Stimulated activated CD4-positive, alpha-beta T cell treated with anti-CD3 and anti-CD28 coated beads, TNF-alpha, amount 100 ng/mL, for 24 hours (primary cell): ENCODE data around the gene MYO18B.

Experiments used
- DNase-seq, 3 experiments: peaks; one replicate each; pipeline ENCODE4 v3.0.0-alpha.2; 2020; ENCODE audit warnings: low read depth in 3 of 3

Gene MYO18B

DNA sequence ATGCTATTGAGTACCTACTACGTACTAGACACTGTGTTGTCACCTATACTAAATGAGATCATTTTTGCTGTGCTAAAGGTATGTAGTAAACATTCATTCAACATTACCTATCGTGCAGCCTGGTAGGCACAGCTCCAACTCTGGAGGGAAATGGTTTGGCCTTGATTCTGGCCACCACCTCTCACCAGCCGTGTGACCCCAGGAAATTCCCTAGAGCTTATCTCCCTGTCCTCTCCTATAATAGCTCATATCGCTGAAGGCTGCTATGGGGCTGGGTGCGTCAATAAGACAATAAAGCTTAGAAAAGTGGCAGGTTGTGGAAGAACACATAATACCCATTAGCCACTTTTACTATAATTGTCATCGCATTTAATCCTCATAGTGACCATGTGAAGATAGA lies 107.5 kb downstream of the MYO18B start:
- no peak for DNase-seq

DNA sequence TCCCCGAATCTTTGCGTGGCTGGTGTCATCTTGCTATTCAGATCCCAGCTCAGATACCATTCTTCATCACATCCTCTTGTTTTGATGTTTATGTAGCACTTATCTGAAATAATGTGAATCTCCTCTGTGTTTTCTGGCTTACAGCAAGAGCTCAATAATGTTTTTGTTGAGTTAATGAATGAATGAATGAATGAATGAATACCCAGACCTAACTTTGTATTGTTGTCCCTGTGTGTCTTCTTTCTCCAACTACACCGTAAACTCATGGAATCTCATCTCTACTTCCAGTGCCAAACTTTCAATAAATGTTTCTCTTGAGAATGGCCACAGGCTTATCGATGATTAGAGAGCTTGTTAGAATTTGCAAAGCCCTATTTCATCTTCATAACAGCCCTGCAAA lies 110.2 kb downstream of the MYO18B start:
- DNase-seq, result no peak

DNA sequence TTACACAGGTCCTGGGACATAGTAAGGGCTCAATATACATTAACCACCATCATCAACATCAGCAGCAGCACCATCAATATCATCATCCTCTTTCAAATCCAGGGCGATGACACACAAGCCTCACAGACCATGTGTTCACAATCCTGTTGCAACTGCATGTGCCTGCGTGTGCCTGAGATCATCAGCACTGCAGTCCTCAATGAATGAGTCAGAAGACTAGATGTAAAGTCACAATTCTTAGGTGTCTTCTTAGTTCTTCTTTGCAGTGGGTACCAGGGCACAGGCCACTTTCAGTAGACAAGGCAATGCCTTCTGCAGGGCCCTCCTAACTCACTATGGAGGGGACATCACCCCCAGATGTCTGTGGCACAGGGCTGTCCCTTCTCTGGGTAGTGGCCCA lies 111.1 kb downstream of the MYO18B start:
- DNase-seq, result no peak

DNA sequence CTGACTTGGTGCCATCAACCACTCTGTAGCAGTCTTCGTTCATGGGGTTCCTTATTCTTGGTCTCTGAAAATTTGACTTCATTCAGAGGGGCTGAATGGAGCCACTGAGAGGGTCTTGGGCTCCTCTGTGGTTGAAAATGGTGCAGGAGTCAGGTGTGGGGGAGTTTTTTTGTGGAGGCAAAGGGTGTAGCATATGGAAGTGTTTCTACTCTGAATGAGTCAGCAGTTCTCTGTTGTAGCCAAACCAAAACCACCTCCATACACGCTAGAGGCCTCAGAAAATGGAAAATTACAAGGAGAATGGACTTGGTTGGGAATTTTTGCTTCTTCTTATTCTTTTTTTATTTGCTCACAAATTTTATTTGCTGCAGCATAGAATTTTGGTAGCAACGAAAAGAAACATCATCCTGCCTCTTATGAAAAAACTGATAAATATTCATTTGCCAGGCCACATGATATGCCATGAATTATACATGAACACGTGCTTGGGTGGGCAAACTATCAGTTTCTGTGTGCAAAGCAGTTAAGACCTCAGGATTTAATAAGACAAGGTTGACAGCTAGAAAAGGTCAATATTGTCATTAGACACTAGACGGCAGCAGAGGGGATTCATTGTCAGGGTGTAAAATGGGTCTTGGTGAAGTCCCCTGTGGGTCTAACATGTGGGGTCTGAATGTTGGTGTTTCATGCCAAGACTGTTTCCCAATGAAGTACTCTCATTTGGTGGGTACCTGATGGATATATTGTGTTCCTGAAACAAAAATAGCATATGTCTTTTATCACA lies 111.7 kb downstream of the MYO18B start:
- DNase-seq, result no peak

DNA sequence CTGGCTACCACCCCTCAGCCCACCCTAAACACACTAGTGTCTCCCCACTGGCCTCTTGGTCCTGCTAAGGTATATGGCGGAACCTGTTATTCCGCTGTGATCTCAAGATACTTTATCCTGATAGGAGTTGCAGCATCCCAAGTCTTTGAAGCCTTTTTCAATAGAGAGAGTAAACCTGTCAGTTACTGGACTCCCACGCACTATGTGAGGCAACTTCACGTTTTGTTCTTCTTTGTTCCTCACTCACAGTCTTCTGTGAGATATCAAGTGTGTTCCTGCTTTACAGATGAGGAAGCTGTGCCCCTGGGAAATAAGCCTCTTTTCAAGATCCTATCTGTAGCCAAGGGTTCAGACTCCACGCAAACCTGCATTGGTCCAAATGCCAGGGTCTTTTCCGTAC lies 127.8 kb downstream of the MYO18B start:
- no peak for DNase-seq

DNA sequence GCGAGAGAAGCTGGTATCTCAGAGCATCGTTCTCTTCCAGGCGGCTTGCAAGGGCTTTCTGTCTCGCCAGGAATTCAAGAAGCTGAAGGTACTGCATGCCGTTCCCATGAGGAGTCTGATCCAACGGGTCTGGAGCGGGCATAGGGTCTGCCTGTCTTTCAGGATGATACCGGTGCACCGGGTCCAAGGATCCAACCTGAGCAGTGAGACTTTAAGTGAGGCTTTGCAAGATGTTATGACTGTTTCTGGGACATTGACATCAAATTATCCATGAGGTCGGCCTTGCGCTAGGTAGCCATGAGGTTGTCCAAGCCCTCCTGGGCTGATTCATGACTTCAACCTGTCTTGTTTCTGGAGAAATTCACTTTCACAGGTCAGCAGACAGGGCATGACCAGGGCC lies 132.3 kb downstream of the MYO18B start:
- no peak for DNase-seq

DNA sequence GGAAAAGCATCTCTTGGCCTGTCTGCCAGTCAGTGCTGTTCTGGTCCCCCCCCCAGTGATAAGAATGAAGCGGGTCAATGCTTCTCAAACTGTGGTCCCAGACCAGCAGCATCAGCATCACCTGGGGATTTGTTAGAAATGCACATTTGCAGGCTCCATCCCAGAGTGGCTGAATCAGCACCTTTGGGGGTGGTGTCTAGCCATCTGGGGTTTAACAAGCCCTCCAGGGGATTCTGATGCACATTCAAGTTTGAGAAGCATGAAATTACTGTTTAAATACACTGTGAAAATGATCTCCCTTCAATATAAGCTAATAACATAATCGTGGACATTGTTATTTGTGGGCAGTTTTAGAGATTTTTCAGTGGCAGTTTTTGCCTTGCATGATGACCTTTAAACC lies 133.5 kb downstream of the MYO18B start:
- DNase-seq, result no peak

DNA sequence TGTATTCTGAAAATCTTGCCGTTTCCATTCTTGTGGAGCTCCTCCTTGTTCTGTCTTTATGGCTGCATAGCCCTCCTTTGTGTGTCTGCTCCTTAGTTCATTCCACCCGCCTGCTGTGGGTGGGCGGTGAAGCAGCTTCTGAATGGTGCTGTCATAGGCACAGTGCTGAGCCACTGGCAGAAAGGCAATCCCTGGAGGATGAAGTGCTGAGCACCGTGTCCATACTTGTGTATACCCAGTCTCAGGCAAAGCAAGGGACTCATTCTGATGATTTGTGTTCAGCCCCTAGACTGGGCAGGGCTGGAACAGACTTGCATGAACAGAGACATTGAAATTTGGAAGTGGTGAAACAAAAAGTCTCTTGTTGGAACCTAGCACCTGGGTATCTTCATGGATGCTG lies 134.9 kb downstream of the MYO18B start:
- no peak for DNase-seq

DNA sequence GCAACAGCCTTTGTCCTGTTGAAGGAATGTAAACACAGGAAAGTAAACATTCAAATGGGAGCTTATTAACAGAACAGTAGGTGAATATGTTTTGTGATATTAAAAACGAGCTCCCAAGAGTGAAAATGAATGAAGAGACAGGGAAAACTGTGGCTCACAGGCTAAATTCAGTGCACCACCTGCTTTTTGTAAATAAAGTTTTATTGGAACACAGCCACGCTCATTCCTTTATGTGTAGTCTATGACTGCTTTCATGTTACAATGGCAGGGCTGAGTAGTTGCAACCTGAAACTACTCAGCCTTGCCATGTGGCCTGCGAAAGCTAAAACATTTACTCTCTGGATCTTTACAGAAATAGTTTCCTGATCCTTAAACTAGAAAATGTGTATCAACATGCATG lies 136.9 kb downstream of the MYO18B start:
- DNase-seq, result no peak

DNA sequence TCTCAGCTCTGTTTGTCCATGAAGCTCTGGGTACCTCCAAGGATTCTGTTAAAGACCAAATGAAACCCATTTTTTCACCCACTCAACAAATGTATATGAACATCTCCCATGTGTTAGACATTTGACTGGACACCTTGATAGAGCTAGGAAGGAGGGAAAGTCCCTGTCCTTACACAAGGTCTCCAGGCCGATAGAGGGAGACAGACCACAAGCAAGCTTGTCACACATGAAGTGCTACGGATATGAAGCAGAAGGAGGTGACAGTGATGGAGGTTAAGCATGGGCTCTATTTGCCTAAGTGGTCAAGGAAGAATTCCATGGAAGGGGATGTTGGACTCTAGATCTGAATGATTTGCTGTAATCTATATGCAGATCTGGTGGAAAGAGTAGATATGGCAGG lies 138.5 kb downstream of the MYO18B start:
- no peak for DNase-seq

DNA sequence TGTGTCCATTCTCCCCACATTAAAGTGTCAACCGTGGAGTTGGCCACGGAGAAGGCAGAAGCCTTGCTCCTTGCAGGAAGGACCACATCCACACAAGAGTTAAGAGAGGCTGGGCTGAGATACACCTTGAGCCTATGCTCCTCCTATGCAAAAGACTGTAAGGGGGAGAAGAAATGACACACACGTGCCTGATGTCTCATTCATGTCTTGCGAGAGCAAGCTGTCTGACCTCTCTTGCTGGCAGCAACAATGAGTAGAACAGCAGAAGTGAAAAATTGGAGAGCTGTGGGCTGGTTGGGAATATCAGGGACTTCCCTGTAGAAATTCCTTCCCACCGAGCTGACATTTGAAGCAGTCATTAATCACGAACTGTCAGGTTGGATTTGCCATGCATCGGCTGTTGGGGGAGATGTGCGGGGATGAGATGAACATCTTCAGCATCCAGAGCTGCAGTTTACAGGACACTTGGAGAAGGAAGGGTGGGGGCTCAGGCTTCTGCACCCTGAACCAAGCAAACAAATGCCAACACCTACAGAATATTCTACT lies 139.3 kb downstream of the MYO18B start:
- DNase-seq, result no peak

DNA sequence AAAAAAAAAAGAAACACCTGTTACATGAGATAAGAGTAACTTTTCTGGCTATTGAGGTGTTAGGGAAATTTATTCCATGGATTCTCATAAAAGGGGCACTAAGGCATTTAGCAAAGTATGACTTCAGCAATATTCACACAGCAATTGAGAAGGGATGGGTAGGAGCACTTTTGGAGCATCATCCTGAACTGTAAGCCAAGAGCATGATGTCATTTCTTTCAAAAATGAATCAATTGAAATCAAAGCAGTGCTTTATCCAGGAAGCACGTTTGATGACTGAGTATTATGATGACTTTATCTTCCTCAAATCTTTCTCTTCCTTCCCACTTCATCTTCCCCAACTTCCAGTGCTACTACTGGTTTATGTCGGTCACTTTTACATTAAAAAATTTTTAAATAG lies 140.4 kb downstream of the MYO18B start:
- DNase-seq, result no peak

DNA sequence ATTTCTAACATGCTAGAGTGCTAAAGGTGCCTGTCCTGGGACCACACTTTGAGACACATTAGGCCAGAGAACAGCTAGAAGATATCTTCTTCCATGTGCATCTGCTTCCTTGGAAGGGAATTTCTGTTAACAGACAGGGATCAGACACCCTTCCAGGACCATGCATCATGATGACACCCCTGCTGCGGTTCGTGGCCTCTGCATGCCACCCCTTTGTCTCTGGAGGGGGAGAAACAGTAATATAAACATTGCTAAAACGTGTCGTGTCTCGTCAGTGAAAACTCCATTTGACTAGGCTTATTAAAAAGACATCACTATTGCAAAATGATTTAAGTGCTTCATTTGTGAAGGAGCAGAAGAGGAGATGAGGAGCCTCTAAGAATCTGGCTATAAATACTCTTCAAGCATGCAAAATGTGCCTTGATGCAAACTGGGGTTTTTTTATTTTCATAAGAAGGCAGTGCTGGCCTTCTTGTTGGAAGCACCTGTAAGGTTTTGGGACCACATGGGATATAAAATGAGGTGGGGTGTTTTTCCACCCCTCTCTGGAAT lies 141.6 kb downstream of the MYO18B start:
- no peak for DNase-seq

DNA sequence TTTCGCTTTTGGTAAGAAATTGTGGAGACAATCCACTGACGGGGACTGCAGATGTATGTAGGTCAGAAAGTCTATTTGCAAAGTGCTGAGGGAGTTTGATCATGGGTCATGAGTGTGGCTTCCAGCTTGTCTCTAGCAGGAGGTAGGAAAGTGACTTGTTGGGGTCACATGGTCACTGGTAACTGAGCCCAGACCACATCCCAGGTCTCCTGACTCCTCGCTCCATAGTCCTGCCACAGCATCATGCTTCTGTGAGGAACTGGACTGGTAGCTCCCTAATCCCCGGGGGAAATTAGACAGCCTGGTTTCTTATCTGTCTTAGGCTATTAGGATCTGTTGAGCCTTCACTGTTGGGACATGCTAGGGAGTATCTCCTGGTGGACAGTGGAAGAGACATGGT lies 142.1 kb downstream of the MYO18B start:
- no peak for DNase-seq

DNA sequence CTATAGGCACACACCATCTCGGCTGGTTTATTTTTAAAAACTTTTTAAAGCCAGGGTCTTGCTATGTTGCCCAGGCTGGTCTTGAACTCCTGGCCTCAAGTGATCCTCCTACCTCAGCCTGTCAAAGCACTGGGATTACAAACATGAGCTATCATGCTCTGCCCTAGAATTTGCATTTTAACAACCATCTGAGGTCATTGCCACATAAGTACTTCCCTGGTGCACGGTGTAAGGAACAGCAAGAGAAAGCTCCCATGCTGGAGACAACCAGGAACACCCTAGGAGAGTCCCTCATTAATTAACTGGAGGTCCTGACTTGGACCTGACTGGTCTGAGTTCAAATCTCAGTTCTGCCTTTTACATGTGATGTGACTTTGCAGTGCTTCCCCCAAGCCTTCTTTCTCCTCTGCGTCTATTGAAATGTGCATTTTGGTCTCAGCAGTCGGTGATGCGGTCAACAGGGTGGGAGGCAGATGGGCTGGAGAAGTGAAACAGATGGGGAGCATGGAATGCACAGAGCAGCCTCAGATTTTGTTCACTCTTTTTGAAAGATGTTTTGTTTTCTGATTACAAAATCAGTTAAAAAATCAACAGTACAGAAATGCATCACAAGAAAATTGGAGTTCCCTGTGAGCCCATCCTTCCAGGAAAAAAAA lies 146.5 kb downstream of the MYO18B start:
- DNase-seq, result no peak

DNA sequence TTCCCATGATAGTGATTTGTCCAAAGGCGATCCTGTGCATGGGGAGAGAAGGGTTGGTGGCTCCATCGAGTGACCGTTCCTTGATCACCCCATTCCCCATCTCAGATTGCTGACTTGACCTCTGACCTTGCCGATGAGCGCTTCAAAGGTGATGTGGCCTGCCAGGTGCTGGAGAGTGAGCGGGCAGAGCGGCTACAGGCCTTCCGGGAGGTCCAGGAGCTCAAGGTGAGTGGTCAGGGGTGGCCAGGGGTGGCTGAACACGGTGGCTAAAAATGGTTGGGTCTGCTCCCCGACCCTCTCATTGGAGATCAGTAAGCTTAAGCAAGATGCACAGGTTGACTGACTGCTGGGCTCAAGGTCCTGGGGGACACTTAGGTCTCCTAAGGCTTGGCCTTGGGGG lies 148.7 kb downstream of the MYO18B start:
- DNase-seq, result no peak

DNA sequence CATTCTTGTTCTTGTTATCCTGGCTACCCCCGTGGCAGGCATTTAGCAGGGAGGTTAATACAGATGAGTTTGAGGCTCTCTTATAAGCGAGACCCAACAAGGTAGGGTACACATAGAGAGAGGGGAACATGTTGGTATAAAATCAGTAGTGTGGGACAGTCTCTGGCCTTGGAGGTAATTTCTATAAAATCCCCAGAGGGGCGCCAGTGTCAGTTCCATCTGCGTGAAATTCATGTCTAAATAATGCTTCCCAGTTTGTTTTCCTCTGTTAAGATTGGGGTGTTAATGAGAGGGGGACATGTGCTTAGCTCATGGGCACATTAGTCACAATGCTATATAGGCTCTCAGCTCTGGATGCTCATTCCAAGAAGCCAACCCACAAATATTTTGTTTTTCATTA lies 150.7 kb downstream of the MYO18B start:
- DNase-seq, result no peak

DNA sequence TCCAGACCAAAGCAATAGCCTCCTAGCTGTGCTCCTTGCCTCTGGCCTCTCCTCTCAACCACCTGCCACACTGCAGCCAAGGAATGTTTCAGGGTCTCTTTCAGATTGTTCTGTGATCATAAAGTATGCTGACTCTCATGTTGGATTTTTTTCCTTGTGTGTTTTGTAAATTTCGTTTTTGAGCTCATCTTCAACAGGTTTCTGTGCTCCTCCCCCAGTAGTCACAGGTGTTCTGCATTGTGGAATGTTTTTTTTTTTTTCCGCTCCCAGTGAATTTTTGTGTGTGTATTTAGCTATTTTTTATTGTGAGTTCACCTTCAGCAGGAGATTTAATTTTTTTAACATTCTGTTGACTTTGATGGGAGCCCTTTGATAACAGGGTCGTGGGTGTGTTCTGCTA lies 153.7 kb downstream of the MYO18B start:
- DNase-seq, result no peak

DNA sequence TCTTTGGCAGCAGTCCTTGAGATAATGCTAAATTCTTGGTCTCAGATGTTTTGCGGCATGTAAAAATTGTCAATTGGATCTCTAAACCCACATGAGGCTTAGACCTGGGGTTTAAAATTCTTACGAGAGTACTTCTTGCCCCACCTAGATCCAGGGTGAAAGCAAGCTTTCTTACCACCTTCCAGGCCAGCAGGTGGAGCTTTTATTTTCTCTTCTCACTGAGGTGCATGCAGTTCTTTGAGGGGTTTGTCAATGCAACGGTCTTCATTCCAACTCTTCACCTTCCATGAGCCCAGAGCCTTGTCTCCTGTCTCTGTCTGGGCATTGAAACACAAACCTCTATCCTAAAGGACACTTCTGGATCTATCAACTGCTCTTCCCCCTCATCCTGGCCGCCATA lies 154.1 kb downstream of the MYO18B start:
- DNase-seq, result no peak

DNA sequence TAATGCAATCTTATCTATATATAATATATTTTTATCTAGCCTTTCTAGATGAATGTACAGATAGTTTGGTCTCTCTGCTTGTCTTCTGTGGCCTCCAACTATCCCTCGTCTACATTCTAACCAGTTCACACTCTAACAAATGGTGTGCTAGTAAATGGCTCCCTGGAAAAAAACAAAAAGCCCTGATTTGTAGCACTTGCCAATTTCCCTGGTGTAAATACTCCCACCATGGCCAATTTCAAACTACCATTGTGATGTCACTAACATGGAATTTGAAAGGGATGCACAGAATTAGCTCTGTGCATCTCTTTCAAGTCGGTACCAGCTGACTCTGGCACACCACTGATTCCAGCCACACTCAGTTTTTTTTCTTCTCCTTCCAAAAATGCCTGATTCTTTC lies 154.6 kb downstream of the MYO18B start:
- no peak for DNase-seq

DNA sequence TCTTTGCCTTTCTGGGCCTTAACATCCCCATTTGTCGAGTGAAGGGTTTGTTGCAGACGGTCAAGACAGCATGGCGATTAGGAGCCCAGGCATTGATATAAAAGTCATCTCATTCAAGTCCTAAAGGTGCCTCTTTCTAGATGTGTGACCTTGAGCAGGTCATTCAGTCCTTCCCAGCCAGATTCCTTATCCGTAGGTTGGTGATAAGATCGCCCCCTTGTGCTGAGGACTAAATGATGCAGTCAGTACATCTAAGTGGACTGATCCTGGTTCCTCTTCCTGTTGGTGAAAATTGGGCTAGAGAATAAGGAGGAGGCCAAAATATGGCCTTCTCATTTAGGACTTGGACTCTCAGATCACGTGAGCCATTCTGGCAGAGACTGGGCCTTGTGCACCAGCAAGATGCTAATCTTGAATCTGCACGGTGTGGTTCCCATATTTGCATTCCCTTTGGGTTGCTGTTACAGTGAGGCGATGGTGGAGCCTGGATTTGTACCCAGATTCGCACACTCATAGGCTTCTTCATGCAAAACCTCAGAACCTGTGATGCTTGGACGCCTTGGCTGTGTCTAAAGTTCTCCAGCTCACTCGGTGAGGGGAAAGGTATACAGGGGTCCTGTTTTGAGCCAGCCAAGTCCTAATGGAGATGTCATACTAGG lies 156.8 kb downstream of the MYO18B start:
- DNase-seq, result no peak

DNA sequence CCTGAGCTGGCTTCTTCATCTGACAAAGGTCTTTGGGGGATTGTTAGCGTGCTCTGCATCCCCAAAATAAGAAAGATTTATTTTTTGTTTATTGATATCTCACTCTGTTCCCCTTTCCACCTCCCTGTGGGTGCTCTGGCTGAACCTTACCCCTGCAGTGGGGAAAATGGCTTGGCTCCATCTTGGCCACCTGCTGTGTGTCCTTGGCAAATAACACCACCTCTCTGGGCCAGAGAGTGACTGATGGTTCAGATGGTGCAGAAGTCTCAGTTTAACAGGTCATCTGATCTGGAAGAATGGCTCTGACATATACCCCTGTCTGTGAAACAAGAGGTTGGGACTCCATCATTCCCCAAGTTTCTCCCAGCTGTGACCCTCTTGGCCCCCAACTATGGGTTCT lies 157.6 kb downstream of the MYO18B start:
- no peak for DNase-seq

DNA sequence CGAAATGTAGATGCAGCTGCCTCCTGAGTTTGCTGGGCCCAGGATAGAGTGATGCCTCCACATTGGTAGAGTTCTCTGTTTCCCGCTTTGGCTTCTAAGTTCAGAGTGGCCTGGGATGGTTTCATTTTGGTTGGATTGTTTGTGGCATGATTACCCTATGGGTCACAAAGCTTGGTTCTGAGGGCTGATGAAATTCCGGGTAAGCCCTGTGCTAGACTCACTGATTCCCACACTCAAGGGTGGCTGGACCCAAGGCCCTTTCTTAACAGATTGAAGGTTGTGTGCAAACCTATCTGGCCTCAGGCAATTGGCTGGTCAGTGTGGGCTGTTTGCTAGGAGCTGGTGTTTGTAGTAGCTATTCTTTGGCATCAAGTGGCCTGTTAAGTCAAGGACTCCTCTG lies 158.4 kb downstream of the MYO18B start:
- no peak for DNase-seq
